ENCODE data around the gene TMEM208. TPM values are rescaled to one million over a fixed set of nuclear protein-coding genes. Genes with fewer than 3 reads are reported as not detected.

Gene TMEM208
- polyA plus RNA-seq, 2 donors, result 73.4 to 83.1 TPM

DNA sequence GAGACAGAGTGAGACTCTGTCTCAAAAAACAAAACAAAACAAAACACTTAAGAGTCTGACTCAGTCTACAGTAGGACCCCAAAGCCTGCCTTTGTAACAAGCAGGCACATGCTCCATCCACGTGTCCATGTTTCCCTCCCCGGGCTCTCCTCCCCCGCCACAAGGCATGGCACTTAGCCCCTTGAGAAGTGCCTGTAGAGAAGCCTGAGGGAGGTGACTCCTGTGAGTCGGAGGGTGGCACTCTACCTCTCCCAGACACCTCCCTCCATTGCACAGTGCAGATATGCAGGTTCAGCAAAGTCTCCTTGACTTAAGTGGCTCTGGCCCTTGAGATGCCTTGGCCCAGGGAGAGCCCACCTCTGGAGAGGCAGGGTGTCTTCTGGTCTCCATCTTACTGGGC is 13.6 kb downstream of the TMEM208 start:
- 65 to 66% methylated on average over 4 of the region's 4 CpGs for WGBS, 2 donors
- Histone ChIP-seq H3K4me1 (ENCODE audit: control insufficient read depth in 2 of 2, insufficient read depth in 2 of 2, low read length in 1 of 2) (peaks cover 6 to 14% of the 10 kb centered on the region in 2 donors), H3K36me3 (ENCODE audit: control insufficient read depth in 2 of 2, insufficient read depth in 2 of 2, low read length in 1 of 2) (peaks cover 0 to 11% of the 10 kb centered on the region in 2 donors)

DNA sequence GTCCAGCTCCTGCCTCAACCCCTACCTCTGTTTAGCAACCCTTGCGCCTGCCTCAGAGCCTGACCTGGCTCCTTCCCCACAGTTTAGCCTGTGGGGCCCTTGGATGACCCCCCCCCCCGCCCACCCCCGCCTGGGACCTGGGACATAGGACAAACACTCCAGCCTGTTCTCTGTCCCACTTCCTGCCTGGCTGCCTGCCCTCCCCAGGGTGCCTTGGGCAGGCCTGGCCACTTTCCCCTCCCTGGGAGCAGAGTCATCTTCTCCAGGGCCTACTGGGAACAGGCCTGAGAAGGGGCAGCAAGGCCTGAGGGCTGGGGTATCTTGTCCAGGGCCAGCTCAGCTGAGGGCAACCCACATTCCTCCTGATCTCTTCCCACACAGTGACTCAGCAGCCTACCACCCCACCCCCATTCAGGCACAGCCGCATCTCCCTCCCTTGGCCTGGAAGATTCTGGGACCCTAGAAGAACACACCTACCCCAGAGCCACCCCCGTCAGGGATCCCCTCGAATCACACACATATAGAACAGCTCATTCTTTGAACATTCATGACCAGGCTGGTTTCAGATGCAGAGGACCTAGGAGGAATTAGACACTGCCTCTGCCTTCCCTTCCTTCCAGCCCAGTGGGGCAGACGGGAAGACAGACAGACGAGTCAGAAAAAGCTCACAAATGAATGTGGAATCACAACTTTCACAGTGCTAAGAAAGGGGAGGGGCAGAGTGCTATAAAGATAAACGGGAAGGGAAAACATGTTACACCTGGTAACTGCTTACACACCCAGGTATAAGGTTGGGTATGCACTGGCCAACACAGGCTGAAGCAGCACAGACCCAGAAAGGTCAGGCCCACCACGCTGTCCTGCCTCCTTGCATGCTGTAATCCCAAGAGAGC is 14.3 kb downstream of the TMEM208 start:
- Histone ChIP-seq H3K4me1 (ENCODE audit: control insufficient read depth in 2 of 2, insufficient read depth in 2 of 2, low read length in 1 of 2) (peaks cover 6 to 19% of the 10 kb centered on the region in 2 donors), H3K9me3 (ENCODE audit: control insufficient read depth in 2 of 2, insufficient read depth in 1 of 2, low read depth in 1 of 2, low read length in 1 of 2) (no peaks in the 10 kb centered on the region), H3K4me3 (ENCODE audit: low read depth in 1 of 2, low read length in 2 of 2) (no peak overlapping the region), H3K36me3 (ENCODE audit: control insufficient read depth in 2 of 2, insufficient read depth in 2 of 2, low read length in 1 of 2) (peaks cover 0 to 11% of the 10 kb centered on the region in 2 donors), H3K27ac (ENCODE audit: low read depth in 2 of 2, low read length in 1 of 2) (peak overlapping the region in 1 of 2 donors; percentile 20), H3K27me3 (ENCODE audit: control insufficient read depth in 1 of 2, insufficient read depth in 2 of 2, low read length in 2 of 2) (no peaks in the 10 kb centered on the region)
- 61 to 64% methylated on average over 9 to 10 of the region's 10 CpGs for WGBS, 2 donors

More for the DNA sequence above, 13.6 kb downstream of the TMEM208 start:
- peak overlapping the region; percentile 13 to 21 for H3K27ac ChIP-seq (ENCODE audit: low read depth in 2 of 2, low read length in 1 of 2)
- no peaks in the 10 kb centered on the region for H3K9me3 ChIP-seq (ENCODE audit: control insufficient read depth in 2 of 2, insufficient read depth in 1 of 2, low read depth in 1 of 2, low read length in 1 of 2)
- no peaks in the 10 kb centered on the region for H3K27me3 ChIP-seq (ENCODE audit: control insufficient read depth in 1 of 2, insufficient read depth in 2 of 2, low read length in 2 of 2)
- no peak overlapping the region for H3K4me3 ChIP-seq (ENCODE audit: low read depth in 1 of 2, low read length in 2 of 2)

GRCh38 chr16:67242138-67242730 is 15.3 kb downstream of the TMEM208 start:
- Histone ChIP-seq H3K4me3 (ENCODE audit: low read depth in 1 of 2, low read length in 2 of 2) (no peak overlapping the region), H3K27ac (ENCODE audit: low read depth in 2 of 2, low read length in 1 of 2) (no peak overlapping the region), H3K4me1 (ENCODE audit: control insufficient read depth in 2 of 2, insufficient read depth in 2 of 2, low read length in 1 of 2) (peaks cover 6 to 19% of the 10 kb centered on the region in 2 donors), H3K9me3 (ENCODE audit: control insufficient read depth in 2 of 2, insufficient read depth in 1 of 2, low read depth in 1 of 2, low read length in 1 of 2) (no peaks in the 10 kb centered on the region), H3K36me3 (ENCODE audit: control insufficient read depth in 2 of 2, insufficient read depth in 2 of 2, low read length in 1 of 2) (peaks cover 0 to 6% of the 10 kb centered on the region in 2 donors), H3K27me3 (ENCODE audit: control insufficient read depth in 1 of 2, insufficient read depth in 2 of 2, low read length in 2 of 2) (no peaks in the 10 kb centered on the region)
- 73 to 78% methylated on average over 4 of the region's 4 CpGs for WGBS, 2 donors

DNA sequence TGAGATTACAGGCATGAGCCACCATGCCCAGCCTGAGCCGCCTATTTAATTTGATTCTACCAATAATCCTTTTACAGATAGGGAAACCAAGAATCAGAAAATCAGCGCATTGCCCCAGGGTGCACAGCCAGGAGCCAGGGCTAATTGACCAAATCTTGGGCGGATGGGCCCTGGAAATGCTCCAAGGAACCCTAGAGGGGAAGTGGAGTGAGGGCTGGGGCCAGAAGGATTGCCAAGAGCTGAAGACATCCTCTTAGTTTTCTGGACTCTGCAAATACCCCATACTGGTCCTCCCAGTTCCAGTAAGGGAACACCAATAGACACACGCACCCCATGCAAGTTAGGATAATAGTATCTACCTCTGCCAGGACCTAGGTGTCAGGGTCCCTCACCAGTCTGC is 16.6 kb downstream of the TMEM208 start:
- Histone ChIP-seq H3K4me3 (ENCODE audit: low read depth in 1 of 2, low read length in 2 of 2) (no peak overlapping the region), H3K27ac (ENCODE audit: low read depth in 2 of 2, low read length in 1 of 2) (peak overlapping the region; percentile 14 to 74), H3K9me3 (ENCODE audit: control insufficient read depth in 2 of 2, insufficient read depth in 1 of 2, low read depth in 1 of 2, low read length in 1 of 2) (no peaks in the 10 kb centered on the region), H3K27me3 (ENCODE audit: control insufficient read depth in 1 of 2, insufficient read depth in 2 of 2, low read length in 2 of 2) (no peaks in the 10 kb centered on the region), H3K36me3 (ENCODE audit: control insufficient read depth in 2 of 2, insufficient read depth in 2 of 2, low read length in 1 of 2) (peaks cover 0 to 5% of the 10 kb centered on the region in 2 donors), H3K4me1 (ENCODE audit: control insufficient read depth in 2 of 2, insufficient read depth in 2 of 2, low read length in 1 of 2) (peaks cover 6 to 27% of the 10 kb centered on the region in 2 donors)
- 72 to 78% methylated on average over 4 of the region's 4 CpGs for WGBS, 2 donors

- no peak overlapping the region for H3K4me3 ChIP-seq (ENCODE audit: low read depth in 1 of 2, low read length in 2 of 2)
- peaks cover 9 to 35% of the 10 kb centered on the region in 2 donors for H3K4me1 ChIP-seq (ENCODE audit: control insufficient read depth in 2 of 2, insufficient read depth in 2 of 2, low read length in 1 of 2)
- peak overlapping the region; percentile 31 to 74 for H3K27ac ChIP-seq (ENCODE audit: low read depth in 2 of 2, low read length in 1 of 2)
- H3K36me3 ChIP-seq (ENCODE audit: control insufficient read depth in 2 of 2, insufficient read depth in 2 of 2, low read length in 1 of 2), result no peaks in the 10 kb centered on the region
- 26 to 27% methylated on average over 5 of the region's 5 CpGs for WGBS, 2 donors
- peaks cover 0 to 5% of the 10 kb centered on the region in 2 donors for H3K27me3 ChIP-seq (ENCODE audit: control insufficient read depth in 1 of 2, insufficient read depth in 2 of 2, low read length in 2 of 2)
- no peaks in the 10 kb centered on the region for H3K9me3 ChIP-seq (ENCODE audit: control insufficient read depth in 2 of 2, insufficient read depth in 1 of 2, low read depth in 1 of 2, low read length in 1 of 2)
Measured at GRCh38 chr16:67244387-67245185, 17.7 kb downstream of the TMEM208 start.

DNA sequence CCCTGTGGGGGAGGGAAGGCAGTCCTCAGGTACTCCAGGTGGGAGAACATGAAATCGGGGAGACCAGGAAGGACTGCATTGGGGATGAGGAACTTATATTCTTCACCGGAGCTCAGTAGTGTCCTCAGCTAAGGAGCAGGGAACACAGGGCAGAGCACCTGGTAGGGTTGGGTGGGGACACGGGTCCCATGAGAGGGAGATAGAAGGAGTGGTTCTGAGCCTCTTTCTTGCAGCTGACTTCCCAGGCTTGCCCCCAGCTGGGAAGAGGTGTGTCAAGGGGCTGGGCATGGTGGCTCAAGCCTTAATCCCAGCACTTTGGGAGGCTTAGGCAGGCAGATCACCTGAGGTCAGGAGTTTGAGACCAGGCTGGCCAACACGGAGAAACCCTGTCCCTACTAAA is 18.3 kb downstream of the TMEM208 start:
- Histone ChIP-seq H3K9me3 (ENCODE audit: control insufficient read depth in 2 of 2, insufficient read depth in 1 of 2, low read depth in 1 of 2, low read length in 1 of 2) (no peaks in the 10 kb centered on the region), H3K27ac (ENCODE audit: low read depth in 2 of 2, low read length in 1 of 2) (peak overlapping the region; percentile 31 to 74), H3K27me3 (ENCODE audit: control insufficient read depth in 1 of 2, insufficient read depth in 2 of 2, low read length in 2 of 2) (peaks cover 0 to 8% of the 10 kb centered on the region in 2 donors), H3K4me3 (ENCODE audit: low read depth in 1 of 2, low read length in 2 of 2) (no peak overlapping the region), H3K36me3 (ENCODE audit: control insufficient read depth in 2 of 2, insufficient read depth in 2 of 2, low read length in 1 of 2) (no peaks in the 10 kb centered on the region), H3K4me1 (ENCODE audit: control insufficient read depth in 2 of 2, insufficient read depth in 2 of 2, low read length in 1 of 2) (peaks cover 9 to 35% of the 10 kb centered on the region in 2 donors)
- 70 to 71% methylated on average over 4 of the region's 4 CpGs for WGBS, 2 donors

DNA sequence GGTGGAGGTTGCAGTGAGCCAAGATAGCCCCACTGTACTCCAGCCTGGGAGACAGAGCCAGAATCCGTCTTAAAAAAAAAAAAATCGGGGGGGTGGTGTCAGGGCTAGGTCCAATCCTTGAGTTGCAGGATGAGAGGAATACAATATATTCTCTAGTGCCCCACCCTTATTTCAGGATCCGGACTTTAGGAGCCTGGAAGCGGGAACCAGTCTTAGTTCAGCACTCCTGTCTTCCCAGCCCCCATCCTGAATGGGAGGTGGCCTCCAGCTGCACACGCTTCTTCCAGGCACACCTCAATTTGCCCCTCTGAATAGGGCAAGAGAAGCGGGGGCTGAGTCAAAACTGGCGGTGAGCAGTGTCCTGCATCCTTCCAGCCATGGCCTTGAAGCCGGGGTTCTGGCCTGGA is 18.7 kb downstream of the TMEM208 start:
- Histone ChIP-seq H3K9me3 (ENCODE audit: control insufficient read depth in 2 of 2, insufficient read depth in 1 of 2, low read depth in 1 of 2, low read length in 1 of 2) (no peaks in the 10 kb centered on the region), H3K27me3 (ENCODE audit: control insufficient read depth in 1 of 2, insufficient read depth in 2 of 2, low read length in 2 of 2) (peaks cover 0 to 8% of the 10 kb centered on the region in 2 donors), H3K36me3 (ENCODE audit: control insufficient read depth in 2 of 2, insufficient read depth in 2 of 2, low read length in 1 of 2) (no peaks in the 10 kb centered on the region), H3K27ac (ENCODE audit: low read depth in 2 of 2, low read length in 1 of 2) (peak overlapping the region; percentile 84), H3K4me3 (ENCODE audit: low read depth in 1 of 2, low read length in 2 of 2) (peak overlapping the region; percentile 51 to 70), H3K4me1 (ENCODE audit: control insufficient read depth in 2 of 2, insufficient read depth in 2 of 2, low read length in 1 of 2) (peaks cover 9 to 32% of the 10 kb centered on the region in 2 donors)
- 16 to 18% methylated on average over 8 of the region's 8 CpGs for WGBS, 2 donors

DNA sequence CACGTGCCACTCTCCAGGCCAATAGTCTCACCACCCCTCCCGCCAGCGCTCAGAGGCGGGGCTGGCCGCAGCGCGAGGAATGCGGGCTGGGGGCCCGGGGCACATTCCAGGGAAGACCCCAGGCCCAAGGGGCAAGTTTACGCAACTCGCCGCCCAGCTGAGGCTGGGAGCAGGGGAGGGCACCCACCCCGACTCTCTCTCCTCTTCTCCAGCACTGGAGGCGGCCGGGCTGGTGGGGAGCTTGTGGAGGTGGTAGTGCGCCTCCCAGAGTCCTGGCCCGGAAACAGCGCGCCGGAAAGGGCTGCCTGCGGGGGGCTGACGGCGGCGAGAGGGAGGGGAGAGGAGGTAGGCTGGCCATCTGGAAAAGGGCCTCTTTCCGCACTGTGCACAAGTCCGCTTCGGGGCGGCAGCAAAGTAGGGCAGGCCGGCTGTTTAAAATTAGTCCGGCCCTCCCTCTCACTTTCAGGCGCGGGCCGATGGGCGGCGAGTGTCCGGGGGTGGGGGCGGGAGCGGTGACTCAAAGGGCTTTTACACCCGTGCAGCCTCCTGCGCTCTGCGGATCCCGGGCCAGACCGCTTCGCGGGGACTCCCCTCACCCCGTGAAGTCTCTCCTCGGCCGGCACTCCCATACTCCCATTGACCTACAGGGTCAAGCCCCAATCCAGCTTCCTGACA is 19.3 kb downstream of the TMEM208 start:
- 1% methylated on average over 47 to 48 of the region's 48 CpGs for WGBS, 2 donors
- H3K27me3 ChIP-seq (ENCODE audit: control insufficient read depth in 1 of 2, insufficient read depth in 2 of 2, low read length in 2 of 2), result peaks cover 0 to 8% of the 10 kb centered on the region in 2 donors
- peaks cover 9 to 28% of the 10 kb centered on the region in 2 donors for H3K4me1 ChIP-seq (ENCODE audit: control insufficient read depth in 2 of 2, insufficient read depth in 2 of 2, low read length in 1 of 2)

GRCh38 chr16:67246756-67247191 is 19.8 kb downstream of the TMEM208 start:
- H3K4me3 ChIP-seq (ENCODE audit: low read depth in 1 of 2, low read length in 2 of 2), result peak overlapping the region; percentile 51 to 70
- no peaks in the 10 kb centered on the region for H3K36me3 ChIP-seq (ENCODE audit: control insufficient read depth in 2 of 2, insufficient read depth in 2 of 2, low read length in 1 of 2)
- peaks cover 9 to 28% of the 10 kb centered on the region in 2 donors for H3K4me1 ChIP-seq (ENCODE audit: control insufficient read depth in 2 of 2, insufficient read depth in 2 of 2, low read length in 1 of 2)
- peaks cover 0 to 8% of the 10 kb centered on the region in 2 donors for H3K27me3 ChIP-seq (ENCODE audit: control insufficient read depth in 1 of 2, insufficient read depth in 2 of 2, low read length in 2 of 2)
- peak overlapping the region; percentile 84 for H3K27ac ChIP-seq (ENCODE audit: low read depth in 2 of 2, low read length in 1 of 2)
- WGBS, 2 donors, result 0% methylated on average over 26 of the region's 26 CpGs
- H3K9me3 ChIP-seq (ENCODE audit: control insufficient read depth in 2 of 2, insufficient read depth in 1 of 2, low read depth in 1 of 2, low read length in 1 of 2), result no peaks in the 10 kb centered on the region

More for the DNA sequence above, 19.3 kb downstream of the TMEM208 start:
- Histone ChIP-seq H3K36me3 (ENCODE audit: control insufficient read depth in 2 of 2, insufficient read depth in 2 of 2, low read length in 1 of 2) (no peaks in the 10 kb centered on the region), H3K27ac (ENCODE audit: low read depth in 2 of 2, low read length in 1 of 2) (peak overlapping the region; percentile 84), H3K4me3 (ENCODE audit: low read depth in 1 of 2, low read length in 2 of 2) (peak overlapping the region; percentile 51 to 70), H3K9me3 (ENCODE audit: control insufficient read depth in 2 of 2, insufficient read depth in 1 of 2, low read depth in 1 of 2, low read length in 1 of 2) (no peaks in the 10 kb centered on the region)

Data from esophagus (tissue), 2 donors.